IPS DF 19.7 (cell line): Measurements from ENCODE around the gene COL27A1.

Experiments
- DNase-seq: peaks from one replicate; pipeline ENCODE4 v3.0.0-alpha.2; 2013; ENCODE audit warnings: low read depth, low spot score

Gene COL27A1

GRCh38 chr9:114339130-114339908 lies 184.0 kb downstream of the COL27A1 start:
- no peak for DNase-seq

GRCh38 chr9:114341152-114341830 lies 186.0 kb downstream of the COL27A1 start:
- DNase-seq: no peak

GRCh38 chr9:114341991-114342390 lies 186.7 kb downstream of the COL27A1 start:
- no peak for DNase-seq

GRCh38 chr9:114342755-114343440 lies 187.6 kb downstream of the COL27A1 start:
- DNase-seq: no peak

GRCh38 chr9:114343471-114344187 lies 188.3 kb downstream of the COL27A1 start:
- DNase-seq: no peak

- DNase-seq: no peak
Measured at GRCh38 chr9:114344188-114344566, 188.8 kb downstream of the COL27A1 start.

GRCh38 chr9:114344692-114345091 lies 189.4 kb downstream of the COL27A1 start:
- no peak for DNase-seq

GRCh38 chr9:114345493-114346065 lies 190.2 kb downstream of the COL27A1 start:
- DNase-seq: no peak

- DNase-seq: no peak
Measured at GRCh38 chr9:114346146-114346545, 190.8 kb downstream of the COL27A1 start.

GRCh38 chr9:114347675-114348074 lies 192.3 kb downstream of the COL27A1 start:
- no peak for DNase-seq

GRCh38 chr9:114348261-114348905 lies 193.0 kb downstream of the COL27A1 start:
- DNase-seq: no peak

- DNase-seq: no peak
Measured at GRCh38 chr9:114348906-114349482, 193.7 kb downstream of the COL27A1 start.

GRCh38 chr9:114349713-114350480 lies 194.6 kb downstream of the COL27A1 start:
- DNase-seq: no peak

- DNase-seq: no peak
Measured at GRCh38 chr9:114350636-114351401, 195.5 kb downstream of the COL27A1 start.

- no peak for DNase-seq
Measured at GRCh38 chr9:114351932-114352331, 196.6 kb downstream of the COL27A1 start.

- DNase-seq: no peak
Measured at GRCh38 chr9:114355821-114356220, 200.5 kb downstream of the COL27A1 start.

GRCh38 chr9:114356792-114357191 lies 201.5 kb downstream of the COL27A1 start:
- DNase-seq: no peak

- no peak for DNase-seq
Measured at GRCh38 chr9:114357360-114357759, 202.0 kb downstream of the COL27A1 start.

- no peak for DNase-seq
Measured at GRCh38 chr9:114357911-114358328, 202.6 kb downstream of the COL27A1 start.
